Glutamatergic neuron (in vitro differentiated cells): ENCODE measurements around the gene LSM7. TPM values are rescaled to one million over a fixed set of nuclear protein-coding genes. Genes with fewer than 3 reads are reported as not detected.
"Not testable (repeated sequence)": the region's sequence is repeated elsewhere in the genome, so short reads cannot be mapped to it uniquely, and the experiment has no call there.

ENCODE experiments used
- DNase-seq: peaks from one replicate; pipeline ENCODE4 v3.0.0; 2022
- H3K27ac Mint-ChIP-seq: one replicate; pipeline ENCODE4 v1.8.0; 2020; ENCODE audit warnings: mild to moderate bottlenecking, mixed read lengths, inconsistent platforms; ENCODE audit not compliant: unreplicated experiment
- H3K27me3 Mint-ChIP-seq: one replicate; pipeline ENCODE4 v1.8.0; 2020; ENCODE audit warnings: mild to moderate bottlenecking, moderate library complexity, mixed read lengths, inconsistent platforms; ENCODE audit not compliant: unreplicated experiment
- H3K36me3 Mint-ChIP-seq: one replicate; pipeline ENCODE4 v1.8.0; 2020; ENCODE audit warnings: mild to moderate bottlenecking, mixed read lengths, inconsistent platforms; ENCODE audit not compliant: unreplicated experiment
- H3K4me1 Mint-ChIP-seq: one replicate; pipeline ENCODE4 v1.8.0; 2020; ENCODE audit warnings: mild to moderate bottlenecking, low read depth, mixed read lengths, inconsistent platforms; ENCODE audit not compliant: unreplicated experiment
- H3K4me3 Mint-ChIP-seq: one replicate; pipeline ENCODE4 v1.8.0; 2020; ENCODE audit warnings: mild to moderate bottlenecking, mixed read lengths, inconsistent platforms; ENCODE audit not compliant: unreplicated experiment
- H3K9me3 Mint-ChIP-seq: one replicate; pipeline ENCODE4 v1.8.0; 2020; ENCODE audit warnings: mild to moderate bottlenecking, moderate library complexity, mixed read lengths, inconsistent platforms; ENCODE audit not compliant: unreplicated experiment
- total RNA-seq: library from RNA; stranded (reverse); fragmentation: NEBNext Ultra II Directional; extraction: Animal tissue kit (Norgen Biotek cat#: 25700); gene quantifications from one replicate; pipeline ENCODE4 v1.2.1, GENCODE V29; 2021; ENCODE audit not compliant: unreplicated experiment
- TF ChIP-seq, protein P1 (sequence below): fragments of 200-600 bp; sonication (generic); IDR thresholded peaks from one replicate; pipeline ENCODE4 v1.5.0; 2021; ENCODE audit not compliant: partially characterized antibody, unreplicated experiment

The LSM7 gene
- total RNA-seq, 1 donor from 2014 or later: 105 TPM

DNA sequence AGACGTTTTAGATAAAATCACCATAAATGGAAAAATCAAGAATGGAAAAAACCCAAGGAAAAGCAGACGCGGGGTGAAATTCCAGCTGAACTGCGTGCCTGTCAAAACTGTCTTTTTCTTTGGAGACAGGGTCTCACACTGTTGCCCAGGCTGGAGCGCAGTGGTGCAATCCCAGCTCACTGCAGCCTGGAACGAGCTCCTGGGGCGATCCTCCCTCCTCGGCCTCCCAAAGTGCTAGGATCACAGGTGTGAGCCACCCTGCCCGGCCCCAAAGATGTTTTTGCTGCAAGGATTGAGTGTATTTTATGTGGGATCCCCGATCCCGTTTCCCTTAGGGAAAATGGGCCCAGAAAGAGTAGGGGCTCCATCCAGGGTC, 45.5 kb downstream of the LSM7 start:
- peaks cover 8% of the 10 kb centered on the region for H3K27me3 Mint-ChIP-seq
- H3K36me3 Mint-ChIP-seq: no peaks in the 10 kb centered on the region

DNA sequence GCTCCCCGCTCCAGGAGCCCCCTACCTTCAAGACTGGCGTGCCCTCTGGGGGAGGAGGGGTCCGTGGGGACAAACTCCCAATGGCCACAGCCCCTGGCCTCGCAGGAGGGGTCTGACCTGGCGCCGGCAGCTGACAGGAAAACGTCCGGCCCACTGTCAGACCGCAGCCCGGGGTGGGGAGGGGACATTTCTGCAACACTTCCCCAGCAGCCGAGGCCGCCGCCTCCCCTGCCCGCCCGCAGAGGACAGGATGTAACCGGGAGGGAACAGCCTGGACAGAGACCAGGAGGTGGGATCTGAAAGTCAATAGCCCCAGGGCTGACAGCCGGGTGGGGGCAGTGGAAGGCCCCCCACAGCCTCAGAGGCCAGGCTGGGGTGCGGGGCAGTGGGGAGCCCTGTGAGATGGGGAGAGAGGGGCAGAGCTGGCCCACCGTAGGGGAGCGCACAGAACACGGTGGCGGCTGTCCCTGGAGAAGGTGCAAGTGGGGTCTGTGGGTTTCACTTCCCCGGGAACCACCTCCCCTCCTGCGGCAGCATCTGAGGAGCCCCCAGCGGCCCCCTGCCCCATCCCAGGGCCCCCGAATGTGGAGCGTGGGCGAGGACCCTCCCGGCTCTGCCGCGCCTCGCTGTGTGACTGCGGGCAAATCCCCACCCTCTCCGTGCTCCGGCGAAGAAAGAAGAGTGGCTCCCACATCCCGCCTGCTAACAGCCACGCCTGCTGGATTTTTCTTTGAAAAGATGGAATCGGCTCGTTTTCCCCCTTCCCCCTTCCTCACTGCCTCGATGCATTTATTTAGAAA, 46.1 kb downstream of the LSM7 start, which contains the start of gene PEAK3:
Gene PEAK3 (minus strand): TSS at position 114 of the 800 bp plus-strand sequence. CDS start 1,244 bp downstream, outside the sequence.
- Mint-ChIP-seq H3K27ac (no peak within 1 kb of the TSS), H3K4me1 (no peaks in the 10 kb centered on the region), H3K27me3 (peaks cover 8% of the 10 kb centered on the region), H3K36me3 (no peaks in the 10 kb centered on the region), H3K9me3 (peaks cover 4% of the 10 kb centered on the region), H3K4me3 (no peak within 1 kb of the TSS)
- DNase-seq: peak; percentile 53
- TF ChIP-seq, protein P1, sequence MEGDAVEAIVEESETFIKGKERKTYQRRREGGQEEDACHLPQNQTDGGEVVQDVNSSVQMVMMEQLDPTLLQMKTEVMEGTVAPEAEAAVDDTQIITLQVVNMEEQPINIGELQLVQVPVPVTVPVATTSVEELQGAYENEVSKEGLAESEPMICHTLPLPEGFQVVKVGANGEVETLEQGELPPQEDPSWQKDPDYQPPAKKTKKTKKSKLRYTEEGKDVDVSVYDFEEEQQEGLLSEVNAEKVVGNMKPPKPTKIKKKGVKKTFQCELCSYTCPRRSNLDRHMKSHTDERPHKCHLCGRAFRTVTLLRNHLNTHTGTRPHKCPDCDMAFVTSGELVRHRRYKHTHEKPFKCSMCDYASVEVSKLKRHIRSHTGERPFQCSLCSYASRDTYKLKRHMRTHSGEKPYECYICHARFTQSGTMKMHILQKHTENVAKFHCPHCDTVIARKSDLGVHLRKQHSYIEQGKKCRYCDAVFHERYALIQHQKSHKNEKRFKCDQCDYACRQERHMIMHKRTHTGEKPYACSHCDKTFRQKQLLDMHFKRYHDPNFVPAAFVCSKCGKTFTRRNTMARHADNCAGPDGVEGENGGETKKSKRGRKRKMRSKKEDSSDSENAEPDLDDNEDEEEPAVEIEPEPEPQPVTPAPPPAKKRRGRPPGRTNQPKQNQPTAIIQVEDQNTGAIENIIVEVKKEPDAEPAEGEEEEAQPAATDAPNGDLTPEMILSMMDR: no peak

More for the DNA sequence above, 45.5 kb downstream of the LSM7 start:
- peaks cover 3% of the 10 kb centered on the region for H3K9me3 Mint-ChIP-seq
- no peak for DNase-seq
- no peaks in the 10 kb centered on the region for H3K4me1 Mint-ChIP-seq
- TF ChIP-seq, protein P1: no peak
- no peak overlapping the region for H3K4me3 Mint-ChIP-seq
- H3K27ac Mint-ChIP-seq: no peak overlapping the region

DNA sequence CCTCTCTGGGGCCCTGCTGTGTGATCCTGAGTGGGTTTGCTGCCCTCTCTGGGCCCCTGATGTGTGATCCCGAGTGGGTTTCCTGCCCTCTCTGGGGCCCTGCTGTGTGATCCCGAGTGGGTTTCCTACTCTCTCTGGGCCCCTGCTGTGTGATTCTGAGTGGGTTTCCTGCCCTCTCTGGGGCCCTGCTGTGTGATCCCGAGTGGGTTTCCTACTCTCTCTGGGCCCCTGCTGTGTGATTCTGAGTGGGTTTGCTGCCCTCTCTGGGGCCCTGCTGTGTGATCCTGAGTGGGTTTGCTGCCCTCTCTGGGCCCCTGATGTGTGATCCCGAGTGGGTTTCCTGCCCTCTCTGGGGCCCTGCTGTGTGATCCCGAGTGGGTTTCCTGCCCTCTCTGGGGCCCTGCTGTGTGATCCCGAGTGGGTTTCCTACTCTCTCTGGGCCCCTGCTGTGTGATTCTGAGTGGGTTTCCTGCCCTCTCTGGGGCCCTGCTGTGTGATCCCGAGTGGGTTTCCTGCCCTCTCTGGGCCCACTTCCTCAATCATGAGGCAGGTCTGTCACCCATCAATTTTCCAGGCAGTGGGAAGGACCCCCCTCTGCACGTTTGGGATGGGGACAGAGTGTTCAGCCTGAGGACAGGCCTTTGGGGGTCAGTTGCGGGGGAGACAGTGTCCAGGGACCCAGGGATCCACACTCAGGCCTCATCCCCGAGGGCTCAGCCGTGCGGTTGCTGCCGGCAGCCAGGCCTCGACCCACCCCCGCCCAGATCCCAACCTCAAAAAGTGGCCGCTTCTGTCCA, 46.9 kb downstream of the LSM7 start:
- H3K27me3 Mint-ChIP-seq: peaks cover 11% of the 10 kb centered on the region
- not testable (repeated sequence) for DNase-seq, H3K27ac Mint-ChIP-seq, H3K36me3 Mint-ChIP-seq, H3K4me1 Mint-ChIP-seq, H3K4me3 Mint-ChIP-seq, H3K9me3 Mint-ChIP-seq

DNA sequence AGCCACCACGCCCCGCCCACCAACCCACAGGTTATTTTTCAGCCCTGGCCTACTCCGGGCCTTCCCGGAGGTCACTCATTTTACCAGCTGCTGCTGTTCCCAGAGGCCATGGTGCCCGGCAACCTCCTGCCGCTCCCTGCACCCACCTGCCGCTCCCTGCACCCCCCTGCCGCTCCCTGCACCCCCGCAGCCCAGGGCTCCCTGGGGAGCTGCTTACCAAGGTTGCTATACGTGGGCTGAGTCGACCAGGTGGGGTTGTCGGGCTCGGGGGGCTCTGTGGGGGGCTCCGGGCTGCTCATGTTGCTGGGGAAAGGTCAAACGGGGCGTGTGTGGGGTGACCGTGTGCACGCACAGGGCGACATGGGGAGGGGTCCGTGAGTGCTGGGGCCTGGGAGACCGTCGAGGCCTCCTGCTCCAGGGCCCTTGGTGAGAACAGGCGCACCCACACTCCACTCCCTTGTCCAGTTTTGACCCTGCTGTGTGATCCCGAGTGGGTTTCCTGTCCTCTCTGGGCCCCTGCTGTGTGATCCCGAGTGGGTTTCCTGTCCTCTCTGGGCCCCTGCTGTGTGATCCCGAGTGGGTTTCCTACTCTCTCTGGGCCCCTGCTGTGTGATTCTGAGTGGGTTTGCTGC, 47.6 kb downstream of the LSM7 start:
- TF ChIP-seq, protein P1: no peak
- Mint-ChIP-seq H3K4me3 (no peak overlapping the region), H3K9me3 (peaks cover 6% of the 10 kb centered on the region), H3K27ac (no peak overlapping the region), H3K27me3 (peaks cover 11% of the 10 kb centered on the region), H3K36me3 (no peaks in the 10 kb centered on the region), H3K4me1 (no peaks in the 10 kb centered on the region)
- DNase-seq: no peak

DNA sequence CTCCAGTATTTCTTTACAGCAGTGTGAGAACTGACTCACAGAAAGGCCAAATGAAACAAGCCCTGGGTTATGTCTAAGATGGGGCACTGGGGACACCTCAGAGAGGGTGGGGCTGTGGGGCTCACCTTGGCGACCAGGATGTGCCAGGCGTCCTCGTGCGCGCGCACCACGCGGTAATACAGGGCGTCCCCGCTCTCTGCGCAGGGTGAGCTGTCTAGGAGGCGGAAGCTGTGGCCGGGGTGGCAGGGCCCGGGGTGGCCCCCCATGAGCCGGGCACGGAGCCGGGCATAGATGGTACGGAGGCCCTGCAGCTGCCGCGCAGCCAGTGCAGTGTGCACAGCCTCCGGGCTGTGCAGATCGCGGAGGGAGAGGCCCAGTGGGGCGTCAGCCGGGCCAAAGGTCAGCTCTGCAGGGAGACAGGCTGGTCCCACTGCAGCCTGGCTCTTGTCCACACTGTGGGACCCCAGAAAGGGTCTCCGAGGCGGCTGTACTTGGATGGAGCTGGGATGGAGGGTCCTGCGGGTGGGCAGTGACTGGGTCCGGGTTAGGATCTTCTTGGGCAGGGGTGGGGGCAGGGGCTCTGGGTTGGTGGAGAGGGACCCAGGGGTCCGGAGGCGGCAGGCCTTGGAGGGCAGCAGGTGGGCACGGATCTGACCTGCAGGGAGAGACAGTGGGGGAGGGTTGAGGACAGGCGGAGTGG, 49.8 kb downstream of the LSM7 start:
- DNase-seq: no peak
- peaks cover 13% of the 10 kb centered on the region for H3K9me3 Mint-ChIP-seq
- TF ChIP-seq, protein P1: no peak
- H3K4me3 Mint-ChIP-seq: no peak overlapping the region
- peaks cover 6% of the 10 kb centered on the region for H3K4me1 Mint-ChIP-seq
- peaks cover 9% of the 10 kb centered on the region for H3K27me3 Mint-ChIP-seq
- H3K36me3 Mint-ChIP-seq: no peaks in the 10 kb centered on the region
- H3K27ac Mint-ChIP-seq: no peak overlapping the region
